GM18526 (cell line): ENCODE measurements around the gene TSPAN4.

ENCODE experiments used
- POLR2A ChIP-seq: IDR thresholded peaks from 3 replicates; pipeline ENCODE4 v1.6.1; 2011; ENCODE audit not compliant: insufficient read length; ENCODE audit errors: extremely low read depth

The TSPAN4 gene

GRCh38 chr11:813456-814096 is 29.1 kb upstream of the TSPAN4 start:
- peak; percentile 39 for TF ChIP-seq POLR2A

- TF ChIP-seq POLR2A = no peak
Observed at GRCh38 chr11:815675-816432, 26.8 kb upstream of the TSPAN4 start.

- TF ChIP-seq POLR2A = no peak
Observed at GRCh38 chr11:816433-816779, 26.2 kb upstream of the TSPAN4 start.

- TF ChIP-seq POLR2A = no peak
Observed at GRCh38 chr11:818396-819128, 24.1 kb upstream of the TSPAN4 start, which contains the start of gene PNPLA2. Gene PNPLA2 (plus strand): TSS chr11:818914. CDS start chr11:819719, 805 bp downstream.

- TF ChIP-seq POLR2A = peak; percentile 93
Observed at GRCh38 chr11:819129-819931, 23.3 kb upstream of the TSPAN4 start.

- no peak for TF ChIP-seq POLR2A
Observed at GRCh38 chr11:819943-820649, 22.6 kb upstream of the TSPAN4 start.

GRCh38 chr11:820655-821511 is 21.8 kb upstream of the TSPAN4 start:
- TF ChIP-seq POLR2A = no peak

GRCh38 chr11:821512-822371 is 20.9 kb upstream of the TSPAN4 start:
- no peak for TF ChIP-seq POLR2A

GRCh38 chr11:823441-824291 is 19.0 kb upstream of the TSPAN4 start:
- TF ChIP-seq POLR2A = no peak

GRCh38 chr11:824292-824880 is 18.3 kb upstream of the TSPAN4 start:
- TF ChIP-seq POLR2A = no peak

GRCh38 chr11:824942-825341 is 17.7 kb upstream of the TSPAN4 start:
- no peak for TF ChIP-seq POLR2A

- TF ChIP-seq POLR2A = no peak
Observed at GRCh38 chr11:825366-826226, 17.1 kb upstream of the TSPAN4 start.
